HFF-Myc (cell line): ENCODE data around the gene GAS7.
A peak's percentile ranks its signal among the peaks of the same experiment; 100 is the strongest.

Experiments used
- DNase-seq: peaks from one replicate; pipeline ENCODE4 v3.0.0-alpha.2; 2011; ENCODE audit warnings: low read depth; ENCODE audit errors: extremely low read depth
- H3K4me3 ChIP-seq: replicated peaks from 2 replicates; pipeline ENCODE4 v1.5.1; 2011; ENCODE audit warnings: low read depth, mild to moderate bottlenecking, control low read depth, low read length
- CTCF ChIP-seq: IDR thresholded peaks from 2 replicates; pipeline ENCODE4 v1.5.1; 2012; ENCODE audit warnings: mild to moderate bottlenecking, low read depth, low read length, control low read depth; ENCODE audit errors: missing control alignments

Gene GAS7

GRCh38 chr17:10196941-10197340 is 1.5 kb downstream of the GAS7 start:
- no peak for DNase-seq
- peak overlapping the region; percentile 46; the same call in 1 of the 2 replicates for H3K4me3 ChIP-seq
- no peak for TF ChIP-seq CTCF

GRCh38 chr17:10196384-10196895 is 2.0 kb downstream of the GAS7 start:
- no peak for DNase-seq
- no peak for TF ChIP-seq CTCF
- H3K4me3 ChIP-seq: no peak overlapping the region

GRCh38 chr17:10195090-10195805 is 3.2 kb downstream of the GAS7 start:
- TF ChIP-seq CTCF: no peak
- H3K4me3 ChIP-seq: no peak overlapping the region
- no peak for DNase-seq

- no peak for DNase-seq
- H3K4me3 ChIP-seq: no peak overlapping the region
- no peak for TF ChIP-seq CTCF
These were observed 4.8 kb downstream of the GAS7 start for GRCh38 chr17:10193632-10194031.

- no peak for DNase-seq
- TF ChIP-seq CTCF: no peak
- no peak overlapping the region for H3K4me3 ChIP-seq
These were observed 5.4 kb downstream of the GAS7 start for GRCh38 chr17:10192972-10193371.

GRCh38 chr17:10192461-10192860 is 5.9 kb downstream of the GAS7 start:
- TF ChIP-seq CTCF: no peak
- DNase-seq: no peak
- no peak overlapping the region for H3K4me3 ChIP-seq
